ENCODE results near the gene KLK5. TPM values are rescaled to one million over a fixed set of nuclear protein-coding genes. Genes with fewer than 3 reads are reported as not detected.

The KLK5 gene
- polyA plus RNA-seq, 3 donors, result not detected

GRCh38 chr19:50926144-50926543 lies 26.7 kb downstream of the KLK5 start:
- H3K36me3 ChIP-seq (replicated peaks in 1 of 2; ENCODE audit: control insufficient read depth in 1 of 2, insufficient read depth in 2 of 2, low read length in 2 of 2), result no peaks in the 10 kb centered on the region
- H3K79me2 ChIP-seq (ENCODE audit: insufficient read depth, low read length), result no peaks in the 10 kb centered on the region
- no CpG with 5 or more reads among the region's 11 CpGs for WGBS (ENCODE audit: insufficient coverage)
- Mint-ChIP-seq H3K9me3 (peaks cover 0 to 2% (median 0%) of the 10 kb centered on the region in 7 donors), H3K4me1 (peaks cover 11% of the 10 kb centered on the region), H3K4me3 (no peak overlapping the region), H3K27me3 (ENCODE audit: low read depth in 3 of 3) (peaks cover 13 to 32% (median 15%) of the 10 kb centered on the region in 3 donors), H3K36me3 (no peaks in the 10 kb centered on the region), H3K27ac (no peak overlapping the region)
- H3K27me3 ChIP-seq (ENCODE audit: control insufficient read depth in 2 of 2, insufficient read depth in 2 of 2, low read length in 2 of 2), result peaks cover 0 to 7% of the 10 kb centered on the region in 2 donors
- intact Hi-C loops (cut with micrococcal nuclease), result loop anchor here in 1 of 2 donors (10.0 kb wide), 1 partner anchor 239 kb away; no protein-coding TSS in a partner anchor
- H2AFZ ChIP-seq (ENCODE audit: insufficient read depth, low read depth, low read length, poor library complexity, severe bottlenecking), result no peak overlapping the region
- no peak overlapping the region for H3K4me3 ChIP-seq (replicated peaks in 1 of 3; ENCODE audit: low read depth in 2 of 3, low read length in 3 of 3)
- no peak overlapping the region for H3K9ac ChIP-seq (ENCODE audit: insufficient read depth, low read length, poor library complexity, severe bottlenecking)
- TF ChIP-seq CTCF (IDR thresholded peaks at IDR 0.05), result no peak
- DNase-seq, result no peak
- H3K9me3 ChIP-seq (replicated peaks in 1 of 2; ENCODE audit: control insufficient read depth in 1 of 2, insufficient read depth in 1 of 2, low read length in 2 of 2), result no peaks in the 10 kb centered on the region
- no peak overlapping the region for H3K27ac ChIP-seq (ENCODE audit: low read depth in 1 of 2, low read length in 2 of 2)
- H3K4me1 ChIP-seq (ENCODE audit: control insufficient read depth in 1 of 2, insufficient read depth in 2 of 2, low read length in 2 of 2), result no peaks in the 10 kb centered on the region
- H4K20me1 ChIP-seq (ENCODE audit: insufficient read depth, low read length), result no peaks in the 10 kb centered on the region
- H3K4me2 ChIP-seq (replicated peaks; ENCODE audit: extremely low read depth, low read length, poor library complexity, severe bottlenecking), result no peak overlapping the region

GRCh38 chr19:50925734-50926133 lies 27.1 kb downstream of the KLK5 start:
- no peak overlapping the region for H3K9ac ChIP-seq (ENCODE audit: insufficient read depth, low read length, poor library complexity, severe bottlenecking)
- intact Hi-C loops (cut with micrococcal nuclease), result loop anchor here in 1 of 2 donors (10.0 kb wide), 1 partner anchor 239 kb away; no protein-coding TSS in a partner anchor
- no peaks in the 10 kb centered on the region for H3K9me3 ChIP-seq (replicated peaks in 1 of 2; ENCODE audit: control insufficient read depth in 1 of 2, insufficient read depth in 1 of 2, low read length in 2 of 2)
- no peak for DNase-seq
- H3K27me3 ChIP-seq (ENCODE audit: control insufficient read depth in 2 of 2, insufficient read depth in 2 of 2, low read length in 2 of 2), result peaks cover 0 to 7% of the 10 kb centered on the region in 2 donors
- H3K36me3 ChIP-seq (replicated peaks in 1 of 2; ENCODE audit: control insufficient read depth in 1 of 2, insufficient read depth in 2 of 2, low read length in 2 of 2), result no peaks in the 10 kb centered on the region
- no peak overlapping the region for H3K4me2 ChIP-seq (replicated peaks; ENCODE audit: extremely low read depth, low read length, poor library complexity, severe bottlenecking)
- Mint-ChIP-seq H3K27me3 (ENCODE audit: low read depth in 3 of 3) (peaks cover 10 to 31% (median 12%) of the 10 kb centered on the region in 3 donors), H3K9me3 (peaks cover 0 to 2% (median 0%) of the 10 kb centered on the region in 7 donors), H3K36me3 (no peaks in the 10 kb centered on the region), H3K4me3 (no peak overlapping the region), H3K27ac (no peak overlapping the region), H3K4me1 (peaks cover 11% of the 10 kb centered on the region)
- H3K4me3 ChIP-seq (replicated peaks in 1 of 3; ENCODE audit: low read depth in 2 of 3, low read length in 3 of 3), result no peak overlapping the region
- H3K4me1 ChIP-seq (ENCODE audit: control insufficient read depth in 1 of 2, insufficient read depth in 2 of 2, low read length in 2 of 2), result no peaks in the 10 kb centered on the region
- no peaks in the 10 kb centered on the region for H4K20me1 ChIP-seq (ENCODE audit: insufficient read depth, low read length)
- H2AFZ ChIP-seq (ENCODE audit: insufficient read depth, low read depth, low read length, poor library complexity, severe bottlenecking), result no peak overlapping the region
- no peaks in the 10 kb centered on the region for H3K79me2 ChIP-seq (ENCODE audit: insufficient read depth, low read length)
- no CpG with 5 or more reads among the region's 2 CpGs for WGBS (ENCODE audit: insufficient coverage)
- TF ChIP-seq CTCF (IDR thresholded peaks at IDR 0.05), result no peak
- H3K27ac ChIP-seq (ENCODE audit: low read depth in 1 of 2, low read length in 2 of 2), result no peak overlapping the region

All from CD14-positive monocyte (primary cell).